Natural killer cell treated with Interleukin-12 subunit alpha and Interleukin-12 subunit beta and Interleukin-15 and Interleukin-18, amount 100 ng/mL, for 72 hours (primary cell): Measurements from ENCODE around the gene LY6G6C. TPM values are rescaled to one million over a fixed set of nuclear protein-coding genes. Genes with fewer than 3 reads are reported as not detected.

Source experiments
- ATAC-seq, 2 donors: fragments of 150-1000 bp; cut with Tn5 transposase in 1 of 2; sonication (Bioruptor Pico), chemical (Tn5 transposase) in 1 of 2; 2 replicates each; pipeline ENCODE4 v1.10.0; 2021
- DNase-seq: peaks from one replicate; pipeline ENCODE4 v3.0.0; 2022; ENCODE audit warnings: low spot score
- H3K27ac Mint-ChIP-seq, 2 donors: 1 replicate in 1 of 2; 2 replicates in 1 of 2; pipeline ENCODE4 v1.8.0; 2022; ENCODE audit warnings: mixed read lengths in 2 of 2, mild to moderate bottlenecking in 1 of 2, moderate library complexity in 1 of 2
- H3K27me3 Mint-ChIP-seq, 2 donors: 1 replicate in 1 of 2; 2 replicates in 1 of 2; pipeline ENCODE4 v1.8.0; 2022; ENCODE audit warnings: mixed read lengths in 2 of 2
- H3K36me3 Mint-ChIP-seq: one replicate; pipeline ENCODE4 v1.8.0; 2022; ENCODE audit warnings: mixed read lengths
- H3K4me1 Mint-ChIP-seq, 2 donors: 1 replicate in 1 of 2; 2 replicates in 1 of 2; pipeline ENCODE4 v1.8.0; 2022; ENCODE audit warnings: low read depth in 2 of 2, mixed read lengths in 2 of 2, mild to moderate bottlenecking in 1 of 2
- H3K4me3 Mint-ChIP-seq: one replicate; pipeline ENCODE4 v1.8.0; 2022; ENCODE audit warnings: mixed read lengths
- H3K9me3 Mint-ChIP-seq: 2 replicates; pipeline ENCODE4 v1.8.0; 2022; ENCODE audit warnings: mixed read lengths
- total RNA-seq, 2 donors: library from RNA; stranded (reverse); gene quantifications; one replicate each; pipeline ENCODE4 v1.2.3, GENCODE V29; 2022

Gene LY6G6C
- total RNA-seq, 2 donors from 2014 or later: not detected

- Mint-ChIP-seq H3K9me3 (no peaks in the 10 kb centered on the region), H3K27ac (peak overlapping the region; percentile 51 to 68), H3K4me1 (peaks cover 62% of the 10 kb centered on the region in 2 donors), H3K4me3 (peak overlapping the region; percentile 75), H3K36me3 (peaks cover 16% of the 10 kb centered on the region), H3K27me3 (no peaks in the 10 kb centered on the region)
- no peak for DNase-seq
- peak in 1 of 2 donors; percentile 24 for ATAC-seq
Measured at GRCh38 chr6:31727034-31727716, 5.6 kb upstream of the LY6G6C start.

- peaks cover 7% of the 10 kb centered on the region for H3K36me3 Mint-ChIP-seq
- ATAC-seq: no peak
- H3K4me1 Mint-ChIP-seq: peaks cover 53 to 57% of the 10 kb centered on the region in 2 donors
- H3K9me3 Mint-ChIP-seq: no peaks in the 10 kb centered on the region
- no peaks in the 10 kb centered on the region for H3K27me3 Mint-ChIP-seq
- H3K27ac Mint-ChIP-seq: peak overlapping the region; percentile 51 to 68
- DNase-seq: no peak
- no peak overlapping the region for H3K4me3 Mint-ChIP-seq
Measured at GRCh38 chr6:31725502-31726350, 4.2 kb upstream of the LY6G6C start.

GRCh38 chr6:31723980-31724691, 2.6 kb upstream of the LY6G6C start:
- Mint-ChIP-seq H3K36me3 (peaks cover 7% of the 10 kb centered on the region), H3K4me1 (peaks cover 43 to 44% of the 10 kb centered on the region in 2 donors), H3K9me3 (no peaks in the 10 kb centered on the region), H3K27me3 (no peaks in the 10 kb centered on the region), H3K27ac (peak overlapping the region in 1 of 2 donors; percentile 23), H3K4me3 (no peak overlapping the region)
- no peak for ATAC-seq
- no peak for DNase-seq

GRCh38 chr6:31723245-31723979, 1.9 kb upstream of the LY6G6C start, which contains the start of gene MPIG6B:
Gene MPIG6B (plus strand): TSS chr6:31723373. CDS start chr6:31723384, 11 bp downstream.
- ATAC-seq: no peak
- Mint-ChIP-seq H3K4me1 (peaks cover 35 to 38% of the 10 kb centered on the region in 2 donors), H3K36me3 (peaks cover 7% of the 10 kb centered on the region), H3K9me3 (no peaks in the 10 kb centered on the region), H3K27me3 (no peaks in the 10 kb centered on the region), H3K27ac (peak within 1 kb of the TSS in 1 of 2 donors; percentile 23), H3K4me3 (peak within 1 kb of the TSS; percentile 68)
- no peak for DNase-seq

GRCh38 chr6:31722173-31722572, 627 bp upstream of the LY6G6C start:
- H3K4me1 Mint-ChIP-seq: peaks cover 29 to 31% of the 10 kb centered on the region in 2 donors
- H3K27me3 Mint-ChIP-seq: no peaks in the 10 kb centered on the region
- no peak overlapping the region for H3K4me3 Mint-ChIP-seq
- H3K9me3 Mint-ChIP-seq: no peaks in the 10 kb centered on the region
- peaks cover 7% of the 10 kb centered on the region for H3K36me3 Mint-ChIP-seq
- DNase-seq (no peak), ATAC-seq (no peak)
- H3K27ac Mint-ChIP-seq: no peak overlapping the region

GRCh38 chr6:31720196-31720770, 1.3 kb downstream of the LY6G6C start:
- ATAC-seq (peak in 1 of 2 donors; percentile 40), DNase-seq (no peak)
- no peaks in the 10 kb centered on the region for H3K27me3 Mint-ChIP-seq
- peak overlapping the region in 1 of 2 donors; percentile 12 for H3K27ac Mint-ChIP-seq
- no peak overlapping the region for H3K4me3 Mint-ChIP-seq
- H3K9me3 Mint-ChIP-seq: no peaks in the 10 kb centered on the region
- H3K36me3 Mint-ChIP-seq: no peaks in the 10 kb centered on the region
- peaks cover 11 to 12% of the 10 kb centered on the region in 2 donors for H3K4me1 Mint-ChIP-seq

GRCh38 chr6:31719001-31719400, 2.5 kb downstream of the LY6G6C start:
- Mint-ChIP-seq H3K27ac (no peak overlapping the region), H3K9me3 (no peaks in the 10 kb centered on the region), H3K27me3 (no peaks in the 10 kb centered on the region), H3K4me3 (no peak overlapping the region), H3K36me3 (no peaks in the 10 kb centered on the region), H3K4me1 (peaks cover 6 to 10% of the 10 kb centered on the region in 2 donors)
- no peak for DNase-seq
- ATAC-seq: no peak

- no peak for DNase-seq
- no peaks in the 10 kb centered on the region for H3K27me3 Mint-ChIP-seq
- no peaks in the 10 kb centered on the region for H3K9me3 Mint-ChIP-seq
- no peaks in the 10 kb centered on the region for H3K36me3 Mint-ChIP-seq
- ATAC-seq: no peak
- peaks cover 1 to 2% of the 10 kb centered on the region in 2 donors for H3K4me1 Mint-ChIP-seq
- H3K4me3 Mint-ChIP-seq: no peak overlapping the region
- H3K27ac Mint-ChIP-seq: no peak overlapping the region
Measured at GRCh38 chr6:31718265-31718664, 3.3 kb downstream of the LY6G6C start.

- no peaks in the 10 kb centered on the region for H3K9me3 Mint-ChIP-seq
- DNase-seq (no peak), ATAC-seq (no peak)
- H3K27me3 Mint-ChIP-seq: peaks cover 0 to under 1% of the 10 kb centered on the region in 2 donors
- no peaks in the 10 kb centered on the region for H3K4me1 Mint-ChIP-seq
- no peak overlapping the region for H3K4me3 Mint-ChIP-seq
- H3K36me3 Mint-ChIP-seq: no peaks in the 10 kb centered on the region
- H3K27ac Mint-ChIP-seq: no peak overlapping the region
Measured at GRCh38 chr6:31717499-31718222, 3.9 kb downstream of the LY6G6C start.

- no peak within 1 kb of the TSS for H3K27ac Mint-ChIP-seq
- peaks cover 0 to 2% of the 10 kb centered on the region in 2 donors for H3K27me3 Mint-ChIP-seq
- H3K36me3 Mint-ChIP-seq: no peaks in the 10 kb centered on the region
- peaks cover 12 to 17% of the 10 kb centered on the region in 2 donors for H3K4me1 Mint-ChIP-seq
- ATAC-seq: no peak
- no peak within 1 kb of the TSS for H3K4me3 Mint-ChIP-seq
- DNase-seq: no peak
- H3K9me3 Mint-ChIP-seq: no peaks in the 10 kb centered on the region
Measured at GRCh38 chr6:31715022-31715958, 6.3 kb downstream of the LY6G6C start, which contains the start of gene LY6G6D. Gene LY6G6D (plus strand): TSS chr6:31715348. CDS start chr6:31715356, 8 bp downstream.

GRCh38 chr6:31713991-31714684, 7.4 kb downstream of the LY6G6C start:
- Mint-ChIP-seq H3K27me3 (peaks cover 0 to 2% of the 10 kb centered on the region in 2 donors), H3K27ac (no peak overlapping the region), H3K9me3 (no peaks in the 10 kb centered on the region), H3K4me3 (no peak overlapping the region), H3K36me3 (no peaks in the 10 kb centered on the region), H3K4me1 (peaks cover 12 to 17% of the 10 kb centered on the region in 2 donors)
- no peak for DNase-seq
- no peak for ATAC-seq
